NCI-H69 (cell line): ENCODE results near the gene GSTT2.

Source experiments
- DNase-seq: peaks from one replicate; lab custom pipeline; 2025; lab: John Stamatoyannopoulos, UW

The GSTT2 gene

DNA sequence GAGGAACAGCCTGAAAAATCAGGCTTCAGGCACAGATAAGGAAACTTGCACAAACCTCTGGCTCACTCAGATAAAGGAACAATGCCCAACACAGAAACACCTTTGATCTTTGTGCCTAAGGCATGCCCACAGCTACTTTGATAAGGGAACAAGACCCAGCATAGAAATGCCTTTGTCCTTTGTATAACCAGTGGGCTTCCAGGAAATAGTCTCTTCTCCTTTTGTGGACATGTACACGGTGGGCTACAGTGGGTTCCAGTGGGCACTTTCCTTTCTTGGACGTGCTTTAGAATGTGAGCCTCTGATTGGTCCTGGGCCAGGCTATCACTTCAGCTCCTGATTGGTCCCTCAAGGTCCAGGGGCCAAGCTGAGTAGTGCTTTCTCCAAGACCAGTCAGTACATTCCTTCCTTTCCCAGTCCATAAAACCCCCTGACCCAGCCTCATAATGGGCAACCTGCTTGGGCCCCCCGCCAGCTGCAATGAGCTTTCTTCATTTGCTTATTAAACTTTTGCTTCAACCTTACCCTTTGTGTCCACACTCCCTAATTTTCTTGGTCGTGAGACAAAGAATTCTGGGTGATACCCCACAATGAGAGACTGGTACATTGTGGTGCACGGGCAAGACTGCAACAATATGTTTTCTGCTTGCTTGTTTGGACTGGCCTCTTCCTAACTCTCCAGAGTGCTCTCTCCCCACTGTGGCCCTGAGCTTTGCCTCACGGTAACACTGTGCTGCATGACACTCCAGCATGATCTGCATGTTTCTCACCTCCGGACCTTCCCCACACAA is 29.5 kb downstream of the GSTT2 start:
- DNase-seq, result no peak

GRCh38 chr22:24010018-24010391 is 30.1 kb downstream of the GSTT2 start:
- DNase-seq, result no peak

GRCh38 chr22:24011735-24012068 is 31.8 kb downstream of the GSTT2 start:
- peak; percentile 85 for DNase-seq

GRCh38 chr22:24016156-24016555 is 36.2 kb downstream of the GSTT2 start:
- no peak for DNase-seq

GRCh38 chr22:24021304-24021703 is 41.4 kb downstream of the GSTT2 start:
- no peak for DNase-seq

DNA sequence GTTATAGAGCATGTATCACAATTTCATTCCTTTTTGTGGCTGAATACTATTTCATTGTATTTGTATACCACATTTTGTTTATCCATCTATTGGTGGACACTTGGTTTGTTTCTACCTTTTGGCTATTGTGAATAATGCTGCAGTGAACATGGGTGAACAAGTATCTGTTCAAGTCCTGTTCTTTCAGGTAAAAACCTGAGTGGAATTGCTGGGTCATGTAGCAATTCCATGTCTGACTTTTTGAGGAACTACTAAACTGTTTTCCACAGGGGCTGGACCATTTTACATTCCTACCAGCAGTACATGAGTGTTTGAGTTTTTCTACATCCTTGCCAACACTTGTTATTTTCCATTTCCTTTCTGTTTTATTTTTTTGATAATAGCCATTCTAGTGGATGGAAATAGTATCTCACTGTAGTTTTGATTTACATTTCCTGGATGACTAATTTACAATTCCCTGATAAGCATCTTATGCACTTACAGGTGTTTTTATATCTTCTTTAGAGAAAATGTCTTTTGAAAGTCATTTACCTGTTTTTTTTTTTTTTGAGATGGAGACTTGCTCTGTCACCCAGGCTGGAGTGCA is 43.4 kb downstream of the GSTT2 start:
- DNase-seq, result no peak

- no peak for DNase-seq
Measured at GRCh38 chr22:24024354-24024753, 44.4 kb downstream of the GSTT2 start.

DNA sequence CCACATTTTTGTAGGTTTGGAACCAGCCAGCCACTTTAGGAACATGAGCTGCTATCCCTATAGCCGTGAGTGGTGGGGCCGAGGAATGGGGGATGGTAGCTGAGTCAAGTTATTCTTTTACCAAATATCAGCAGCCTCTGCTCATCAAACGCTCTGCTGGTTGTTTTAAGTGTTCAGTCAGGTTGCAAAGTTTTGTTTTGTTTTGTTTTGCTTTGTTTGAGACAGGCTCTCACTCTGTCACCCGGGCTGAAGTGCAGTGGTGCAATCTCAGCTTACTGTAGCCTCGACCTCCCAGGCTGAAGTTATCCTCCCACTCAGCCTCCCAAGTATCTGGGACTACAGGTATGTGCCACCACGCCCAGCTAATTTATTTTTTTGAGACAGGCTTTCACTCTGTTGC is 45.5 kb downstream of the GSTT2 start:
- no peak for DNase-seq

DNA sequence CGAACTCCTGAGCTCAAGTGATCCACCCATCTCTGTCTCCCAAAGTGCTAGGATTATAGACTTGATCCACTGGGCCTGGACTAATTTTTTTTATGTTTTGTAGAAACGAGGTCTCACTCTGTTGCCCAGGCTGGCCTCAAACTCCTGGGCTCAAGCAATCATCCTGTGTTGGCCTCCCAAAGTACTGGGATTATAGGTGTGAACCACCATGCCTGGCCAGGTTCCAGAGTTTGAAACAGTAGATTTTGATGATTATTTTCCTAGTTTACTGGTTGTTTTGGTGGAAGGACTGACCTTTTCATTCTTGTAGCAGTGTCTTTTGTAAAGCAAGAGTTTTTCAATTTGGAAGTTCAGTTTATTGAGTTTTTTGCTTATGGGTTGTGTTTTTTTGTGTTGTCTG is 46.1 kb downstream of the GSTT2 start:
- peak; percentile 27 for DNase-seq

DNA sequence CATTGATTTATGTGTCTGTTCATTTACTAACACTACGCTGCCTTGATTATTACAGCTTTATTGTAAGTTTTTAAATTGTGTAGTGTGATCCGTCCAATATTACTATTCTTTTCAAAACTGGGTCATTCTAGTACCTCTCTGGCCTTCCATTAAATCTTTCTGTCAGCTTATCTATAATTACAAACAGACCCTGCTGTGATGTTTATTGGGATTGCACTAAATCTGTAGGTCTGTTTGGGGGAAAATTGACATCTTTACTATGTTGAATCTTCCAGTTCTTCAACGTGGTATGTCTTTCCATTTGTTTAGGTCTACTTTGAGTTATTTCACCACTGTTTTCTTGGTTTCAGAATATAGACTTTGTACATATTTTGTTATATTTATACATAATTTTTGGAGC is 46.8 kb downstream of the GSTT2 start:
- peak; percentile 83 for DNase-seq

GRCh38 chr22:24027389-24027975 is 47.5 kb downstream of the GSTT2 start:
- peak; percentile 15 for DNase-seq

- DNase-seq, result no peak
Measured at GRCh38 chr22:24027991-24028390, 48.1 kb downstream of the GSTT2 start.

- peak; percentile 11 for DNase-seq
Measured at GRCh38 chr22:24028533-24028932, 48.6 kb downstream of the GSTT2 start.

GRCh38 chr22:24029304-24029703 is 49.4 kb downstream of the GSTT2 start:
- DNase-seq, result no peak

- DNase-seq, result peak; percentile 75
Measured at GRCh38 chr22:24030186-24030702, 50.3 kb downstream of the GSTT2 start.
